ENCODE data around the gene DLG2. TPM values are rescaled to one million over a fixed set of nuclear protein-coding genes. Genes with fewer than 3 reads are reported as not detected.
A peak's percentile ranks its signal among the peaks of the same experiment; 100 is the strongest.

DLG2 gene
- polyA plus RNA-seq, 1 experiment, result 0.68 TPM

DNA sequence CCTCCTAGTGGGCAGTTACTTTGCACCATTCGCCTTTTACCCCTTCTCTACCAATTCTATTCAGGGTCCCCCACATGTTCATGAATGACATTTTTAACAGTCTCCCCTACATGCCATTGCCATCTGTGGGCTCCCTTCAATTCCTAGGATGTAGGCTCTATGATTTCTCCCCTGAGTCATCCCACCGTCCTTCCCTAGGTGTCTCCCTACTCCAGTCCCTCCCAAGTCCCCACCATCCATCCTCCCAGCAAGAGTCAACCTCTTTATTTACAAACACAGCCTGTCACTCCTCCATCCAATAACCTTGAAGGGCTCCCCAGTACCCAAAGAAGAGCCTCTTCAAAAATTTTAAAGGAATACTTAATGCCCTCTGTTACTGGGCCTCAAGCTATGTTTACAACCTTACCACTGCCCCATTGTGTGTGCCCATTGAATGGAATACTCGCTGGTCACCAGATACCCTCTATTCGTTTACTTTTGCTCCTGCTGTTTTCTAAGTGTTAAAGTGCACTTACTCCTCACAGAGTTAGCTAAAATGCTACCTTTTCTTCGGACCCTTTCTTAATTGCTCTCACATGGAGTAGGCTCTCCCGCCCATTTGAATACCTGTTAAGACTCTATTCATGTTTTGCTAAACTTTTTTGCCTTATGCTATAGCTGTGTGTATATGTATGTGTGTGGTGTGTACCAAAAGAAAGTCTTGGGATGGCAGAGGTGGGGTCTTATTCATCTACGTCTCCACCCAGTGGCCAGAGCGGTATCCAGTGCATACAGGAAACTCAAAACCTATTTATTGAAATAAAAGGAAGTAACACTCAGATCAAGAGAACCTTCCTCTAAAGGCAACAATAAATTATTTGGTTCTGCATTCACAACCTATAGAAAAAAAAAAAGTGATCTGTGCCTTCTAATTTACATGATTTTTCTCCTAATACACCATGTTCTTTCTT lies 2105.2 kb downstream of the DLG2 start:
- ChIA-PET CTCF (interaction anchor here (0.5 to 4.1 kb wide), 8 partner anchors 12 to 298 kb away, joined by 4 to 34 read pairs (median 4); no protein-coding TSS in a partner anchor), POLR2A (no interaction called here)
- Histone ChIP-seq H3K9me3 (ENCODE audit: control insufficient read depth, insufficient read depth, low read length) (peaks cover 3% of the 10 kb centered on the region; the same call in 1 of the 2 replicates), H3K27ac (ENCODE audit: low read depth, low read length) (no peak overlapping the region), H3K4me3 (ENCODE audit: low read depth, low read length) (no peak overlapping the region), H3K27me3 (ENCODE audit: control insufficient read depth, insufficient read depth, low read length) (no peaks in the 10 kb centered on the region)
- TF ChIP-seq CTCF (IDR thresholded peaks at IDR 0.05; ENCODE audit: low read depth, low read length), result peak; percentile 53
- DNase-seq (ENCODE audit: low read depth, low spot score), result no peak

GRCh38 chr11:83520849-83521248 lies 2106.3 kb downstream of the DLG2 start:
- no peak for TF ChIP-seq CTCF (IDR thresholded peaks at IDR 0.05; ENCODE audit: low read depth, low read length)
- no peak for DNase-seq (ENCODE audit: low read depth, low spot score)
- CTCF ChIA-PET, result interaction anchor here (0.7 to 4.1 kb wide), 4 partner anchors 64 to 299 kb away, joined by 3 to 34 read pairs (median 7); no protein-coding TSS in a partner anchor

DNA sequence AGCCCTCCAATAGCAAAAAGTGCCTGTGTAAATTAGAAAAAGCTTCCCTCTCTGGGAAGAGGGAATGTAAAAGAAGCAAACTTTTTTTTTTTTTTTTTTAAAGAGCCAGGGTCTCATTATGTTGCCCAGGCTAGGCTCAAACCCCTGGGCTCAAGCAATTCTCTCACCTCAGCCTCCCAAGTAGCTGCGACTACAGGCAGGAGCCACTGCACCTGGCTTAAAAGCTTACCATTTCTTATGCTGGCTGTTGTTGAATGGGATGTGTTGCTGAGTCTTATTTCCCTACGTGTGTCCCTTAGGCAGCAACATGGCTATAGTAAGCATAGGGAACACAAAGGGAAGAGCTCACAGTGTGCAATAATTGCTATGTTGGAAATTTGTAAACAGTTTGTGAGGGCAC lies 2115.5 kb downstream of the DLG2 start:
- TF ChIP-seq CTCF (IDR thresholded peaks at IDR 0.05; ENCODE audit: low read depth, low read length), result no peak
- DNase-seq (ENCODE audit: low read depth, low spot score), result no peak
- CTCF ChIA-PET, result no interaction called here
- no peaks in the 10 kb centered on the region for H3K27me3 ChIP-seq (ENCODE audit: control insufficient read depth, insufficient read depth, low read length)
- H3K9me3 ChIP-seq (ENCODE audit: control insufficient read depth, insufficient read depth, low read length), result no peaks in the 10 kb centered on the region
- H3K27ac ChIP-seq (ENCODE audit: low read depth, low read length), result no peak overlapping the region
- no peak overlapping the region for H3K4me3 ChIP-seq (ENCODE audit: low read depth, low read length)
- POLR2A ChIA-PET, result no interaction called here

More at GRCh38 chr11:83520849-83521248, 2106.3 kb downstream of the DLG2 start:
- Histone ChIP-seq H3K4me3 (ENCODE audit: low read depth, low read length) (no peak overlapping the region), H3K27ac (ENCODE audit: low read depth, low read length) (no peak overlapping the region), H3K27me3 (ENCODE audit: control insufficient read depth, insufficient read depth, low read length) (no peaks in the 10 kb centered on the region), H3K9me3 (ENCODE audit: control insufficient read depth, insufficient read depth, low read length) (peaks cover 3% of the 10 kb centered on the region; the same call in 1 of the 2 replicates)
- POLR2A ChIA-PET, result no interaction called here

DNA sequence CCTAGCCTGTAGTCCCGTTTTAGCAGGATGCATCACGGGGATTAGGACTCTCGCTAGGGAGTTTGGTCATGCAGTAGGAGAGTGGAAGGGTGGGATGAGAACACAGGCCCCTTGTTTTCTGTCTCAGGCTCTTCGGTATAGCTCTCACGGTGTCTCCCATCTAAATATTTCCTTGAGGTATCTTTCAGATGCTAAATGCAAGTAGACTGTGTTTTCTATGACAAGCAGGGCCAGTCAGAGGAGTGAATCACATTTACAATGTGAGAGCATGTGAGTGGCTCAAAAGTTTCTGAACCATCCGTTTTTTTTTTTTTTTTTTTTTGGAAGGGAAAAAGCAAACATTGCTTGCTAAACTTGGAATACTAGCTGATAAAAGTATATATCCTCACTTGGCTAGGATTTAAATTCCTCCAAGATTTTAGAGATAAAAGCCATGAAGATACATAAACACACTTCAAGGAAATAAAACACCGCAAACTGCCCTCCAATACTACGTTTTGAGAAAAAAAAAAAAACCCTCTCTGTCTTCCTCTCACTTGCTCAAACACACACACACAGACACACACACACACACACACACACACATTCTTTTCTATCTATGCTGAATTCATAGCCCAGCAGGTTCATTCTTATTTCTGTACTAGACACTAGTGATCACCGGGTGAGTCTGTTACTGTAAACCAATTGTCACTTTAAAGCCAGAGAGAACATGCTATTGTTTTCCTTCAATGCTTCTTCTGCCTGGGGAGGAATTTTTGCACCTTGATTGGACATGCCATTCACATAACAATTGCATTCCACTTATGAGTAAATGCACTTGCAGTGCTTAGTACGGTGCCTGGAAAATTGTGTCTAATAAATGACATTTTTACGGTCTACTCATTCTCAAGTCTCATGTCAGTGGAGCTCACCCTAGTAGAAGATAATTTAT lies 2116.3 kb downstream of the DLG2 start:
- Histone ChIP-seq H3K9me3 (ENCODE audit: control insufficient read depth, insufficient read depth, low read length) (no peaks in the 10 kb centered on the region), H3K27ac (ENCODE audit: low read depth, low read length) (no peak overlapping the region), H3K27me3 (ENCODE audit: control insufficient read depth, insufficient read depth, low read length) (no peaks in the 10 kb centered on the region), H3K4me3 (ENCODE audit: low read depth, low read length) (no peak overlapping the region)
- no peak for DNase-seq (ENCODE audit: low read depth, low spot score)
- CTCF ChIA-PET, result interaction anchor here (0.6 kb wide), 1 partner anchor 577 kb away, joined by 3 read pairs; no protein-coding TSS in a partner anchor
- POLR2A ChIA-PET, result no interaction called here
- TF ChIP-seq CTCF (IDR thresholded peaks at IDR 0.05; ENCODE audit: low read depth, low read length), result no peak
